B cell (primary cell): Measurements from ENCODE around the gene DDX20.

Experiments
- CTCF ChIP-seq: fragments of 200-600 bp; IDR thresholded peaks from one replicate; pipeline ENCODE4 v1.8.0; 2022; ENCODE audit warnings: antibody characterized with exemption, mild to moderate bottlenecking
- EZH2 ChIP-seq: IDR thresholded peaks from 2 replicates; pipeline ENCODE4 v1.6.1; 2012; ENCODE audit warnings: borderline replicate concordance, low read depth, mild to moderate bottlenecking, moderate library complexity, low read length; ENCODE audit not compliant: insufficient read depth, poor library complexity, severe bottlenecking

DNA sequence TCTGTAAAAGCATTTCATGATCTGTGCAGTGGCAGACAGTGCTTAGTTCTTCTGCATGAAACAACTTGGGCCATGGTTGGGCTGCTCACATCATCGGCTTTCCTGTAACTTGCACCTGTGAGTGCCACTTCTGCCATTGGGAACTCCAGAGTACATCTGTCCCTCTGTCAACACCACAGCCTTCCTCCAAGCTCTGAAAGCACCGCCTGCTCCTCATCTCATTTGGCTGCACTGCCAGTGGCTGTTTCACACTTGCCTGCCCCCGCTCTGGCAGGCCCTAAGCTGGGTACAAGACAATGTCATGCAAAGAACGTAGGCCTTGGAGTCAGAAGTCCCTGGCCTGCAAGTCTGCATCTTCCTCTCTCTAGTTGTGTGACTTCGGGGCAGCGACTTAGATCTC is 46.4 kb downstream of the DDX20 start:
- TF ChIP-seq EZH2: no peak
- TF ChIP-seq CTCF: no peak
